Activated B cell treated with CpG ODN at 0.5 μM for 24 hours (primary cell): ENCODE measurements around the gene ALK. TPM values are rescaled to one million over a fixed set of nuclear protein-coding genes. Genes with fewer than 3 reads are reported as not detected.

Experiments
- ATAC-seq: fragments of 200-7000 bp; cut with Tn5 transposase; one replicate; pipeline ENCODE4 v1.10.0; 2021; ENCODE audit warnings: low read depth, mild to moderate bottlenecking, moderate library complexity
- CTCF ChIA-PET: fragments of 350-600 bp; sonication (Branson Sonifier 250); formaldehyde crosslinking; loops from one replicate; lab custom pipeline; 2021; ENCODE audit warnings: antibody characterized with exemption; lab: Charles Lee
- POLR2A ChIA-PET: fragments of 350-600 bp; sonication (Branson Sonifier 250); formaldehyde crosslinking; loops from one replicate; lab custom pipeline; 2021; ENCODE audit warnings: antibody characterized with exemption; lab: Charles Lee
- DNase-seq: peaks from one replicate; pipeline ENCODE4 v3.0.0; 2022
- H3K27ac Mint-ChIP-seq: one replicate; pipeline ENCODE4 v1.8.0; 2020; ENCODE audit warnings: mixed read lengths
- H3K27me3 Mint-ChIP-seq: one replicate; pipeline ENCODE4 v1.8.0; 2021; ENCODE audit warnings: mixed read lengths
- H3K36me3 Mint-ChIP-seq: one replicate; pipeline ENCODE4 v1.8.0; 2021; ENCODE audit warnings: low read depth, mixed read lengths
- H3K4me1 Mint-ChIP-seq: one replicate; pipeline ENCODE4 v1.8.0; 2021; ENCODE audit warnings: mixed read lengths
- H3K4me3 Mint-ChIP-seq: one replicate; pipeline ENCODE4 v1.8.0; 2020; ENCODE audit warnings: mild to moderate bottlenecking, mixed read lengths
- H3K9me3 Mint-ChIP-seq: one replicate; pipeline ENCODE4 v1.8.0; 2020; ENCODE audit warnings: mixed read lengths
- intact Hi-C: fragments of 100-400 bp; cut with micrococcal nuclease; formaldehyde crosslinking; loops from one replicate; pipeline ENCODE4 v1.15.1; 2024
- total RNA-seq: library from RNA; stranded (reverse); gene quantifications from 2 replicates; pipeline ENCODE4 v1.2.3, GENCODE V29; 2022
- TF ChIP-seq, protein P1 (sequence below): fragments of 200-600 bp; IDR thresholded peaks from one replicate; pipeline ENCODE4 v1.8.0; 2022; ENCODE audit warnings: antibody characterized with exemption, mild to moderate bottlenecking

Gene ALK
- total RNA-seq, 1 donor from 2014 or later: not detected

DNA sequence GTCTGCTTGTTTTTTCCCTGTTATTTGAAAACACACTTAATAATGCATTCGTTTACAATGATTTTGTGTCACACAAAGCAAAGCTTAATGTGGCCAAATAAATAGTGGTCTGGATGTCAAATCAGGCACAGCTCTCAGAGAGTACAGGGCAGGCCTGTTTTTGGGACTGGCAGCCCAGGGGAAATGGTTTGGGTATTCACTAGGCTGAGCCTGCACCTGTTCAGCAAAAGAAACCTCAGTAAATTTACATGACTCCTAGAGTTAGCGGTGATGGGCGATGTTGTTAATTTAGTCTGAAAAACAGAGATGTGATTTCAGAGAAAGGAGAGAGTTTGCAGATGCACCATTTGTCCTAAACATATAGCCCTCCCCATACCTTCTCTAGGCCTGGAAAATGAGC, 197.1 kb downstream of the ALK start:
- intact Hi-C loops: no loop called here
- Mint-ChIP-seq H3K36me3 (no peaks in the 10 kb centered on the region), H3K27ac (no peak overlapping the region), H3K4me3 (no peak overlapping the region), H3K9me3 (no peaks in the 10 kb centered on the region), H3K27me3 (peaks cover 9% of the 10 kb centered on the region), H3K4me1 (no peaks in the 10 kb centered on the region)
- no peak for ATAC-seq
- TF ChIP-seq, protein P1, sequence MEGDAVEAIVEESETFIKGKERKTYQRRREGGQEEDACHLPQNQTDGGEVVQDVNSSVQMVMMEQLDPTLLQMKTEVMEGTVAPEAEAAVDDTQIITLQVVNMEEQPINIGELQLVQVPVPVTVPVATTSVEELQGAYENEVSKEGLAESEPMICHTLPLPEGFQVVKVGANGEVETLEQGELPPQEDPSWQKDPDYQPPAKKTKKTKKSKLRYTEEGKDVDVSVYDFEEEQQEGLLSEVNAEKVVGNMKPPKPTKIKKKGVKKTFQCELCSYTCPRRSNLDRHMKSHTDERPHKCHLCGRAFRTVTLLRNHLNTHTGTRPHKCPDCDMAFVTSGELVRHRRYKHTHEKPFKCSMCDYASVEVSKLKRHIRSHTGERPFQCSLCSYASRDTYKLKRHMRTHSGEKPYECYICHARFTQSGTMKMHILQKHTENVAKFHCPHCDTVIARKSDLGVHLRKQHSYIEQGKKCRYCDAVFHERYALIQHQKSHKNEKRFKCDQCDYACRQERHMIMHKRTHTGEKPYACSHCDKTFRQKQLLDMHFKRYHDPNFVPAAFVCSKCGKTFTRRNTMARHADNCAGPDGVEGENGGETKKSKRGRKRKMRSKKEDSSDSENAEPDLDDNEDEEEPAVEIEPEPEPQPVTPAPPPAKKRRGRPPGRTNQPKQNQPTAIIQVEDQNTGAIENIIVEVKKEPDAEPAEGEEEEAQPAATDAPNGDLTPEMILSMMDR: no peak
- DNase-seq: no peak
- POLR2A ChIA-PET: no interaction called here
- CTCF ChIA-PET: no interaction called here

DNA sequence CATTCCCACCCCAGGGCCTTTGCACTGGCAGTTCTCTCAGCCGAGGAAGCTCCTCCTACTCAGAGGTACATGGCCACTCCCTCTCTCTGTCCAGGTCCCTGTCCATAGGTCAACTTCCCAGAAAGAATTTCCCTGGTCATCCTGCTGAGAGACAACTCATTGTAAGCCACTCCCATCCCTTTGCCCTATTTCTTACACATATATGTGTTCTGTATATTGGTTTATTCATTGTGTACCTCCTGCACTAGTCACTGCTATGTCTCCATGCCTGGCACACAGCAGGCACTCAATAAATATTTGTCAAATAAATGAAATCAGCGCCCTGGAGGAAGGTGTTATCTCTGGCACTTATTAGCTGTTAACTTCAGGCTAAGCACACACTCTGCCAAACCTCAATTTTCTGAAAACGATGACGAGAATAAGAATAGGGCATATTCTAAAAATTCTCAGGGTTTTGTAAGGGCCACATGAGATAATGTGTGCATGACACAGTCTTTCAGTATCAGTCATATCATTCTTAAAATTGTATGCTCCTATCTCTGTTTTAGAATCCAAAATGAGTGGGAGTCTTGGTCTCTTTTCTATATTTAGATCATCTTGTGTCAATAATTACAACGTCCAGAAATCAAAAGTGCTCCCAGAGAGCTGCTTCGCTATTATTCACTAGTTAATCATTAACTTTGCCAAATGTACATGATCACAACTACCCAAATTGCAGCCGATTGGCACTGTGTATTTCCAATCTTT, 198.0 kb downstream of the ALK start:
- no peak for ATAC-seq
- ChIA-PET CTCF (no interaction called here), POLR2A (no interaction called here)
- Mint-ChIP-seq H3K9me3 (no peaks in the 10 kb centered on the region), H3K27ac (no peak overlapping the region), H3K27me3 (peaks cover 6% of the 10 kb centered on the region), H3K4me1 (no peaks in the 10 kb centered on the region), H3K36me3 (no peaks in the 10 kb centered on the region), H3K4me3 (no peak overlapping the region)
- TF ChIP-seq, protein P1: no peak
- intact Hi-C loops: no loop called here
- DNase-seq: no peak

GRCh38 chr2:29719639-29720038, 201.7 kb downstream of the ALK start:
- peaks cover 8% of the 10 kb centered on the region for H3K27me3 Mint-ChIP-seq
- TF ChIP-seq, protein P1: no peak
- intact Hi-C loops: no loop called here
- H3K4me3 Mint-ChIP-seq: no peak overlapping the region
- POLR2A ChIA-PET: interaction anchor here (0.6 kb wide), 1 partner anchor 72 kb away, joined by 5 read pairs; no protein-coding TSS in a partner anchor
- DNase-seq (no peak), ATAC-seq (no peak)
- no peak overlapping the region for H3K27ac Mint-ChIP-seq
- no peaks in the 10 kb centered on the region for H3K36me3 Mint-ChIP-seq
- CTCF ChIA-PET: no interaction called here
- H3K9me3 Mint-ChIP-seq: no peaks in the 10 kb centered on the region
- H3K4me1 Mint-ChIP-seq: no peaks in the 10 kb centered on the region

DNA sequence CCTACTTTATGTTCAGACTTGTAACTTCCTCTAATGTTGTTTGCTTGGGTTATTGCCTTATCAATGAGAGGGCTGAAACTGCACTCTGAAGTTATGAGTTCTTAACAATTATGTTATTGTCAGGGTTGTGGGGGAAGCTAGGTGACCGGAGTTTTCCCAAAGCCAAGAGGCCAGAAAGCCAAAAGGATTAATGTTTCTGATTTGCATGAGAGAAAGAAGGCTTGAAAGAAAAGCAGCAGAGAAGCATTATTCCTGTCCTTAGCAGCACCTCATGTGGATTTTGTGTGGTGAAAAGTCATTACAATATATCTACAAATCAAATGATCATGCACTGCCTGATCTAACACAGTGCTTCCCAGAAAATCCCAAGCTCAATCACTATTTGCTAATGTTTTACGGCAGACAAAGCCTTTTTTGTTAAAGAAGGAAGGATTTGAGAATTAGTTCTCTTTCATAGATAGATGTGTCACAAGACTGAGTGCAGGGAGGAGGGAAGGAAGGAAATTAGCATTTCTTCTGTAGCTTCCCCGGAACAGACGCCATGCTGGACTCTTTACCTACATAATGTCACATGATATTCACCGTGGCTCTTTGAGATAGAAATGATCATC, 203.2 kb downstream of the ALK start:
- DNase-seq (no peak), ATAC-seq (no peak)
- TF ChIP-seq, protein P1: no peak
- ChIA-PET POLR2A (no interaction called here), CTCF (no interaction called here)
- Mint-ChIP-seq H3K27ac (no peak overlapping the region), H3K27me3 (peaks cover 6% of the 10 kb centered on the region), H3K9me3 (no peaks in the 10 kb centered on the region), H3K36me3 (no peaks in the 10 kb centered on the region), H3K4me1 (no peaks in the 10 kb centered on the region), H3K4me3 (no peak overlapping the region)
- intact Hi-C loops: no loop called here

DNA sequence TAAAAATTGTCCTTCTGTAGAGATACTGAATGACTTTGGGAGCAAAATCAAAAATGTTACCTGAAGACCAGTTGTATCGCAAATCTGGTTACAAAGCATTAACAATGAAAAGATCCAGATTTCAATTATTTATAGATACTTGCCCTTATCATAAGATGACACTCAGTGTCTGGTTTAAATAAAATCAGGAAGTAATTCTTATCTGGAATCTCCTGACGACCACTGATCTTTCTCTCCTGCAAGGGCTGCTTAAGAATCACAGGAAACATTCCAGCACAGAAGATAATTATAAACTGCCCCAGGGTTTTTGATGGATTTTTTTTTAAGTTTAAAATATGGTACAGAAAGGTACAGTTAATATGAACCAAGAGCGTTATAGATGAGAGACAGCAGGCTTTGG, 205.7 kb downstream of the ALK start:
- DNase-seq (no peak), ATAC-seq (no peak)
- no peaks in the 10 kb centered on the region for H3K9me3 Mint-ChIP-seq
- intact Hi-C loops: no loop called here
- ChIA-PET CTCF (no interaction called here), POLR2A (no interaction called here)
- peaks cover 5% of the 10 kb centered on the region for H3K27me3 Mint-ChIP-seq
- H3K4me3 Mint-ChIP-seq: no peak overlapping the region
- TF ChIP-seq, protein P1: no peak
- H3K27ac Mint-ChIP-seq: no peak overlapping the region
- no peaks in the 10 kb centered on the region for H3K4me1 Mint-ChIP-seq
- H3K36me3 Mint-ChIP-seq: no peaks in the 10 kb centered on the region
